Activated CD4-positive, alpha-beta T cell treated with anti-CD3 and anti-CD28 coated beads for 4 hours (primary cell): ENCODE data around the gene SGPL1.

Experiments
- DNase-seq, 2 donors: peaks; one replicate each; pipeline ENCODE4 v3.0.0-alpha.2; 2020

SGPL1 gene

GRCh38 chr10:70886921-70887665 is 71.3 kb downstream of the SGPL1 start:
- no peak for DNase-seq

GRCh38 chr10:70887804-70888800 is 72.4 kb downstream of the SGPL1 start, which contains the start of gene PCBD1:
TSS of gene PCBD1 (minus strand) at chr10:70888565. CDS start at chr10:70888533, 32 bp downstream.
- peak; percentile 74 for DNase-seq

GRCh38 chr10:70889291-70889690 is 73.5 kb downstream of the SGPL1 start:
- no peak for DNase-seq

- no peak for DNase-seq
Observed at GRCh38 chr10:70890917-70891431, 75.2 kb downstream of the SGPL1 start.

- no peak for DNase-seq
Observed at GRCh38 chr10:70891627-70892026, 75.9 kb downstream of the SGPL1 start.

- no peak for DNase-seq
Observed at GRCh38 chr10:70892631-70893030, 76.9 kb downstream of the SGPL1 start.

- DNase-seq, result no peak
Observed at GRCh38 chr10:70893227-70894006, 77.7 kb downstream of the SGPL1 start.

GRCh38 chr10:70894416-70894815 is 78.7 kb downstream of the SGPL1 start:
- DNase-seq, result no peak

GRCh38 chr10:70896551-70896950 is 80.8 kb downstream of the SGPL1 start:
- no peak for DNase-seq

GRCh38 chr10:70898687-70899086 is 82.9 kb downstream of the SGPL1 start:
- DNase-seq, result no peak

- DNase-seq, result no peak
Observed at GRCh38 chr10:70899096-70899495, 83.3 kb downstream of the SGPL1 start.

GRCh38 chr10:70901276-70901878 is 85.6 kb downstream of the SGPL1 start:
- no peak for DNase-seq

GRCh38 chr10:70902661-70903261 is 87.0 kb downstream of the SGPL1 start:
- DNase-seq, result no peak

- no peak for DNase-seq
Observed at GRCh38 chr10:70903262-70903921, 87.6 kb downstream of the SGPL1 start.

GRCh38 chr10:70905071-70906021 is 89.6 kb downstream of the SGPL1 start:
- DNase-seq, result no peak

- DNase-seq, result no peak
Observed at GRCh38 chr10:70906031-70906783, 90.5 kb downstream of the SGPL1 start.

GRCh38 chr10:70906953-70907636 is 91.3 kb downstream of the SGPL1 start:
- DNase-seq, result no peak

- DNase-seq, result no peak
Observed at GRCh38 chr10:70907637-70908405, 92.1 kb downstream of the SGPL1 start.
